ENCODE data around the gene CSTF3.
"Not testable (repeated sequence)": the region's sequence is repeated elsewhere in the genome, so short reads cannot be mapped to it uniquely, and the experiment has no call there.

The CSTF3 gene

GRCh38 chr11:33072465-33072864 lies 88.8 kb downstream of the CSTF3 start:
- no peak for DNase-seq

- no peak for DNase-seq
Measured at GRCh38 chr11:33068611-33069340, 92.5 kb downstream of the CSTF3 start.

GRCh38 chr11:33067294-33067693 lies 94.0 kb downstream of the CSTF3 start:
- no peak for DNase-seq

GRCh38 chr11:33065445-33066178 lies 95.7 kb downstream of the CSTF3 start:
- no peak for DNase-seq

- DNase-seq: no peak
Measured at GRCh38 chr11:33064866-33065265, 96.4 kb downstream of the CSTF3 start.

GRCh38 chr11:33064033-33064825 lies 97.1 kb downstream of the CSTF3 start:
- DNase-seq: no peak

- DNase-seq: no peak
Measured at GRCh38 chr11:33063326-33063881, 97.9 kb downstream of the CSTF3 start.

GRCh38 chr11:33062137-33062536 lies 99.1 kb downstream of the CSTF3 start:
- DNase-seq: no peak

GRCh38 chr11:33060271-33060670 lies 101.0 kb downstream of the CSTF3 start:
- no peak for DNase-seq

- no peak for DNase-seq
Measured at GRCh38 chr11:33059331-33060007, 101.8 kb downstream of the CSTF3 start.

- DNase-seq: no peak
Measured at GRCh38 chr11:33057284-33057683, 104.0 kb downstream of the CSTF3 start.

- DNase-seq: no peak
Measured at GRCh38 chr11:33055375-33055774, 105.9 kb downstream of the CSTF3 start.

GRCh38 chr11:33052231-33052630 lies 109.0 kb downstream of the CSTF3 start:
- no peak for DNase-seq

GRCh38 chr11:33049565-33050408 lies 111.5 kb downstream of the CSTF3 start:
- not testable (repeated sequence) for DNase-seq

GRCh38 chr11:33048701-33049100 lies 112.6 kb downstream of the CSTF3 start:
- not testable (repeated sequence) for DNase-seq

GRCh38 chr11:33045551-33046255 lies 115.6 kb downstream of the CSTF3 start:
- no peak for DNase-seq

- no peak for DNase-seq
Measured at GRCh38 chr11:33044285-33044756, 117.0 kb downstream of the CSTF3 start.

- no peak for DNase-seq
Measured at GRCh38 chr11:33043221-33043830, 118.0 kb downstream of the CSTF3 start.

- DNase-seq: no peak
Measured at GRCh38 chr11:33040862-33041453, 120.3 kb downstream of the CSTF3 start.

All from NCI-H2081 treated with DMSO at 0.1 percent for 48 hours (cell line).